Measurements from ENCODE around the gene CDKN3.
"Not testable (repeated sequence)": the region's sequence is repeated elsewhere in the genome, so short reads cannot be mapped to it uniquely, and the experiment has no call there.

The CDKN3 gene

GRCh38 chr14:54458536-54458935, 61.7 kb downstream of the CDKN3 start:
- not testable (repeated sequence) for DNase-seq

GRCh38 chr14:54459106-54459505, 62.3 kb downstream of the CDKN3 start:
- no peak for DNase-seq

GRCh38 chr14:54462048-54462447, 65.2 kb downstream of the CDKN3 start:
- DNase-seq, result no peak

DNA sequence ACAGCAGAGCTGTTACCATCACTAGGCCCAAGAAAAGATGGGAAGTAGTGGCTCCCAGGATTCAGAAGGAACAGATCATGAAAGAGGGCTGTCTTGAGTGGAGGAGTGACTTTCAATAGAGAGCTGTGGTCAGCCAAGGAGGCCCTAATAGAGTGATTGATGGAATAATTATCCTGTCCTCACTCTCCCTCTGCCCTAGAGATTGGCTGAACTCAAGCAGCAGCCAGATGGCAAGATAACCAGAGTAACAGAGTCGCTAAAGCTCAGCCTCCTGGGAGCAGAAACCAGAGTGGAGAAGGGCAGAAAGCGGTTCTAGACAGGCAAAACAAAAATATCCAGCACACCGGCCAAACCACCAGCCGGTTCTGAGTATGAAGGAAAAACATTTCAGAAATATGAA, 68.8 kb downstream of the CDKN3 start:
- peak; percentile 90 for DNase-seq

DNA sequence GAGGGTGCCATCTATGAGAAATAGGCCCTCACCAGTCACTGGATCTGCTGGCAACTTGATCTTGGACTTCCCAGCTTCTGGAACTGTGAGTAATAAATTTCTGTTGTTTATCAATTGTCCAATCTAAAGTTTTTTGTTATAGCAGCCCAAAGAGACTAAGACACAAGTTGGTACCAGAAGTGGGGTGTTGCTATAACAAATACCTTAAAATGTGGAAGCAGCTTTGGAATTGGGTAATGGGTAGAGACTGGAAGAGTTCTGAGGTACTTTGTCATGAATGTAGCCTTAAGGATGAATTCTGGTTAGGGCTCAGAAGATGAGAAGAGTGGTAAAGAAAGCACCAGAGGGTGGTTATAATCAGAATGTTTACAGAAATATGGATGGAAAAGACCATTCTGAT, 70.5 kb downstream of the CDKN3 start:
- no peak for DNase-seq

All from DMS 273 treated with DMSO at 0.1 percent for 48 hours (cell line).